AG20443 (cell line): ENCODE data around the gene SYNGR3.

ENCODE experiments used
- DNase-seq: peaks from one replicate; pipeline ENCODE4 v3.0.0; 2012; ENCODE audit warnings: low spot score, mixed read lengths

Gene SYNGR3

DNA sequence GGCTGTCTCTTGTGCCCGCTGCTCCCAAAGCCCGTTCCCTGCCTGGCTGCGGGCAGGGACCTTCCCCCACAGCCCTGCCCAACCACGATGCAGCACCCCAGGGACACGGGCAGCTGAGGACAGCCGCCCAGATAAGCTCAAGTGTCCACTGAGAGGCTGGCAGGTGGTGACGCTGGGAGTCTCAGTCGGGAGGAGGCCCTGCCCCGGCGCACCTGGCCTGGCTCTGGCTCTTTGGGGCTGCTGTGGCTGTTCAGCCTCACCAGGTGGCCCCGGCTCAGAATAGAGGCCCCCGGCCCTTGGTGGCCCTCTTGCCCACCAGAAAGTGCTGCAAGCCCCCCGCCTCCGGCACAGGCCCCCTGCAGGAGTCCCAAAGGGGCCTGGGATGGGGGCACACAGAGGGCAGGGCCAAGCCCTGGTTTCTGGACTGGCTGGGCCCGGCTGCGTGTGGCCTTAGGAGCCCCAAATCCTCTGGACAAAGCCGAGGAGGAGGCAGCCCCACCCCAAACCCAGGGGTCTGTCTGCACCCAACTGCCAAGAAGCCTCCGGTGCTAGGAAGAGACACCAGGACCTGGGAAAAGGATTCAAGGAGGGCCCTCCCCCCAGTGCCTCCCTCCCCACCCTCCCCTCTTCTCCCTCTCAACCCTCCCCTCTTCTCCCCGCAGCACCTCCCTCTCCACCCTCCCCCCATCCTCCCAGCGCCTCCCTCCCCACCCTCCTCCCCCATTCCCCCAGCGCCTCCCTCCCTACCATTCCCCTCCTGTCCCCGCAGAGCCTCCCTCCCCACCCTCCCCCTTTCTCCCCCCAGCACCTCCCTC lies 52.6 kb downstream of the SYNGR3 start:
- no peak for DNase-seq

DNA sequence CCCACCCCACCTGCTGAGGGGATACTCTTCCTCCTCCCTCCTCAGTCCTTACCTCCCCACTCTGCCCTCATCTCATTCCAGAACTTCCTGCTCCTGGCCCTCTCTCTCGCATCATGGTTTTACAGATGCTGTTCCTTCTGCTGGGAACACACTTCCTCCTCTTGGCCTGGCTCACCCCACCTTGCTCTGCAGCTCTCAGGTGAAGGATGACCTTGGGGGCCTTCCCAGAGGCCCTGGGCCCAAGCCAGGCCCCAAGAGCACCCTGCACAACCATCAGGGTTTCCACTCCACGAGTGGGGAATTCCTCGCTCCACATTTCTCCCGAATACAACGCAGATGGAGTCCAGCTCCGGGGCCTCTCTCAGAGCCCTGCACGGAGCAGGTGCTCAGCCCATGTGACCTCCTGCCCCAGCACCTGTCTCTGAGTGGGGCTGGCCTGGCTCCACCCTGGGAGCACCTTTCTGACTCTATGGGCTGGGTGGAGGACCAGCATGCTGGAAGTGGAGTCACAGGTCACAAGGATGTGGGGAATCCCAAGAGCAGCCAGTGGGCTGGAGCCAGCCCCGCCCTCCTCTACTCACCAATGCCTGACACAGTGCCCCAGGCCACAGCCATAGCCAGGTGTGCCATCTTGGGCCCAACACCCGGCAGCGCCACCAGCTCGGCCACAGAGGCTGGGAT lies 53.4 kb downstream of the SYNGR3 start:
- DNase-seq: no peak
